Keratinocyte (primary cell): Measurements from ENCODE around the gene ACOXL. TPM values are rescaled to one million over a fixed set of nuclear protein-coding genes. Genes with fewer than 3 reads are reported as not detected.

Experiments used
- DNase-seq: peaks from one replicate; pipeline ENCODE4 v3.0.0-alpha.2; 2011; ENCODE audit warnings: low read depth, missing footprints, low spot score
- FAIRE-seq: peaks from 2 replicates; lab custom pipeline; 2011; peaks lifted over from hg19 to GRCh38; lab: Jason Lieb, UNC
- H2AFZ ChIP-seq: 2 replicates; pipeline ENCODE4 v1.6.0; 2012; ENCODE audit warnings: low read length, control low read depth, inconsistent platforms; ENCODE audit not compliant: control insufficient read depth
- H3K27ac ChIP-seq: 2 replicates; pipeline ENCODE4 v1.5.1; 2011; ENCODE audit warnings: low read length; ENCODE audit not compliant: control insufficient read depth, insufficient read depth
- H3K27me3 ChIP-seq: 3 replicates; pipeline ENCODE4 v1.6.0; 2011; ENCODE audit warnings: low read length; ENCODE audit not compliant: control insufficient read depth, insufficient read depth; ENCODE audit errors: extremely low read depth
- H3K36me3 ChIP-seq, 2 experiments: 2 replicates in 1 of 2; 3 replicates in 1 of 2; pipeline ENCODE4 v1.5.1; 2011; ENCODE audit warnings: low read length in 2 of 2, mild to moderate bottlenecking in 1 of 2; ENCODE audit not compliant: control insufficient read depth in 2 of 2, insufficient read depth in 2 of 2; ENCODE audit errors: extremely low read depth in 1 of 2
- H3K4me1 ChIP-seq: 3 replicates; pipeline ENCODE4 v1.5.1; 2011; ENCODE audit warnings: low read length; ENCODE audit not compliant: control insufficient read depth, insufficient read depth; ENCODE audit errors: extremely low read depth
- H3K4me2 ChIP-seq: 3 replicates; pipeline ENCODE4 v1.6.0; 2011; ENCODE audit warnings: low read depth, low read length; ENCODE audit not compliant: control insufficient read depth, insufficient read depth; ENCODE audit errors: extremely low read depth
- H3K4me3 ChIP-seq, 3 experiments: fragments of 200-600 bp in 1 of 3; sonication (generic) in 1 of 3; 2 replicates in 2 of 3; 3 replicates in 1 of 3; pipeline ENCODE4 v1.5.1; 2011 to 2016; ENCODE audit warnings: low read length in 3 of 3, mild to moderate bottlenecking in 3 of 3, control low read depth in 2 of 3, inconsistent platforms in 1 of 3, low read depth in 1 of 3, mixed read lengths in 1 of 3, mixed run types in 1 of 3, moderate library complexity in 1 of 3; ENCODE audit not compliant: control insufficient read depth in 2 of 3, insufficient read depth in 2 of 3; ENCODE audit errors: extremely low read depth in 1 of 3
- H3K79me2 ChIP-seq: 2 replicates; pipeline ENCODE4 v1.6.0; 2012; ENCODE audit warnings: low read length; ENCODE audit not compliant: control insufficient read depth, insufficient read depth
- H3K9ac ChIP-seq: 3 replicates; pipeline ENCODE4 v1.6.0; 2011; ENCODE audit warnings: low read length; ENCODE audit not compliant: control insufficient read depth, insufficient read depth; ENCODE audit errors: extremely low read depth
- H3K9me1 ChIP-seq: 3 replicates; pipeline ENCODE4 v1.6.0; 2011; ENCODE audit warnings: low read length; ENCODE audit not compliant: control insufficient read depth, insufficient read depth; ENCODE audit errors: extremely low read depth
- H3K9me3 ChIP-seq: 2 replicates; pipeline ENCODE4 v1.5.1; 2012; ENCODE audit warnings: low read depth, low read length; ENCODE audit not compliant: control insufficient read depth
- H4K20me1 ChIP-seq: 3 replicates; pipeline ENCODE4 v1.6.0; 2011; ENCODE audit warnings: low read length; ENCODE audit not compliant: control insufficient read depth, insufficient read depth; ENCODE audit errors: extremely low read depth
- EZH2 ChIP-seq: IDR thresholded peaks from one replicate; pipeline ENCODE4 v1.6.1; 2012; ENCODE audit warnings: inconsistent platforms, mild to moderate bottlenecking, low read length, moderate library complexity
- dilution Hi-C: fragments of 300-500 bp; cut with MboI; formaldehyde crosslinking; loops from one replicate; pipeline ENCODE4 v1.7.0; 2020; ENCODE audit warnings: low sequenced_read_pairs; ENCODE audit not compliant: extremely low pct_ligation_motif_present
- polyA plus RNA-seq, 5 experiments: library from polyadenylated mRNA; depleted of rRNA in 3 of 5; stranded (reverse) in 3 of 5; stranded (forward) in 1 of 5; unstranded in 1 of 5; fragments of >200 nt; gene quantifications; 1 replicate in 1 of 5; 2 replicates in 3 of 5; 3 replicates in 1 of 5; pipeline versions ENCODE4 v1.2.1 to v1.2.3, GENCODE V29; 2011 to 2012; ENCODE audit warnings: missing spikeins in 2 of 5, low read depth in 1 of 5, low replicate concordance in 1 of 5
- TF ChIP-seq, protein P1 (sequence below), 3 experiments: IDR thresholded peaks in 1 of 3; conservative IDR thresholded peaks in 1 of 3; optimal IDR thresholded peaks in 1 of 3; 2 replicates in 2 of 3; 3 replicates in 1 of 3; pipeline versions ENCODE3 to v1.5.1; 2011; ENCODE audit warnings: low read length in 3 of 3, mild to moderate bottlenecking in 3 of 3, moderate library complexity in 2 of 3, control low read depth in 1 of 3, inconsistent platforms in 1 of 3; ENCODE audit not compliant: insufficient read depth in 2 of 3; ENCODE audit errors: extremely low read depth in 1 of 3

ACOXL gene
- polyA plus RNA-seq, 1 donor (not counting 4 experiments of a cell fraction or from before 2014, with no cell fraction given) = 0.04 TPM

DNA sequence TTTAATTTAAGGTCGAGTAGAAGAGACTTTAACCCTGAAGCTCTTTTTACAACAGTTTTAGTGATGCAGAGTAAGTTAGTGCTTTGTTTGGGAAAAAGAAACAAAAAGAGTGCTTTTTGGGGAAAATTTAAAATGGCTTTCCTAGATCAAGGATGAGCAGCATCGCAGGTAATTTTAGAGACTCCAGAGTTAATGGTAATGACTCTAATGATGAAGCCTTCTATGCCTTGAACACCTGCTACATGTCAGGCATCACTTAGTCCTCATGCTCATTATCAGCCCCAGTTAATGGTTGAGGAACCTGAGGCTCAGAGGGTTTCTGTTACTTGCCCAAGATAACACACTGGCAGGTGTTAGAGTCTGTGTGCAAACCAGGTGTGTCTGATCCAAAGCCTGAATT is 167.8 kb downstream of the ACOXL start:
- Histone ChIP-seq H3K4me2 (no peak overlapping the region), H3K27ac (no peak overlapping the region), H4K20me1 (no peaks in the 10 kb centered on the region), H3K9me3 (no peaks in the 10 kb centered on the region), H3K79me2 (no peaks in the 10 kb centered on the region), H3K9me1 (no peaks in the 10 kb centered on the region), H3K4me3 (no peak overlapping the region), H2AFZ (no peak overlapping the region), H3K27me3 (peaks cover 10% of the 10 kb centered on the region), H3K36me3 (no peaks in the 10 kb centered on the region), H3K4me1 (no peaks in the 10 kb centered on the region), H3K9ac (no peak overlapping the region)
- TF ChIP-seq, protein P1, sequence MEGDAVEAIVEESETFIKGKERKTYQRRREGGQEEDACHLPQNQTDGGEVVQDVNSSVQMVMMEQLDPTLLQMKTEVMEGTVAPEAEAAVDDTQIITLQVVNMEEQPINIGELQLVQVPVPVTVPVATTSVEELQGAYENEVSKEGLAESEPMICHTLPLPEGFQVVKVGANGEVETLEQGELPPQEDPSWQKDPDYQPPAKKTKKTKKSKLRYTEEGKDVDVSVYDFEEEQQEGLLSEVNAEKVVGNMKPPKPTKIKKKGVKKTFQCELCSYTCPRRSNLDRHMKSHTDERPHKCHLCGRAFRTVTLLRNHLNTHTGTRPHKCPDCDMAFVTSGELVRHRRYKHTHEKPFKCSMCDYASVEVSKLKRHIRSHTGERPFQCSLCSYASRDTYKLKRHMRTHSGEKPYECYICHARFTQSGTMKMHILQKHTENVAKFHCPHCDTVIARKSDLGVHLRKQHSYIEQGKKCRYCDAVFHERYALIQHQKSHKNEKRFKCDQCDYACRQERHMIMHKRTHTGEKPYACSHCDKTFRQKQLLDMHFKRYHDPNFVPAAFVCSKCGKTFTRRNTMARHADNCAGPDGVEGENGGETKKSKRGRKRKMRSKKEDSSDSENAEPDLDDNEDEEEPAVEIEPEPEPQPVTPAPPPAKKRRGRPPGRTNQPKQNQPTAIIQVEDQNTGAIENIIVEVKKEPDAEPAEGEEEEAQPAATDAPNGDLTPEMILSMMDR (optimal IDR thresholded peaks at IDR 0.05 in 1 of 3, IDR thresholded peaks at IDR 0.05 in 1 of 3, conservative IDR thresholded peaks at IDR 0.05 in 1 of 3; ENCODE audit: extremely low read depth in 1 of 3, insufficient read depth in 2 of 3, low read length in 3 of 3) = no peak
- TF ChIP-seq EZH2 = no peak
- DNase-seq = no peak
- FAIRE-seq = no peak
- dilution Hi-C loops = no loop called here

GRCh38 chr2:110903548-110903947 is 171.2 kb downstream of the ACOXL start:
- no peaks in the 10 kb centered on the region for H3K79me2 ChIP-seq
- no peak overlapping the region for H3K27ac ChIP-seq
- DNase-seq (no peak), FAIRE-seq (no peak)
- TF ChIP-seq, protein P1 (optimal IDR thresholded peaks at IDR 0.05 in 1 of 3, IDR thresholded peaks at IDR 0.05 in 1 of 3, conservative IDR thresholded peaks at IDR 0.05 in 1 of 3; ENCODE audit: extremely low read depth in 1 of 3, insufficient read depth in 2 of 3, low read length in 3 of 3) = no peak
- no peak for TF ChIP-seq EZH2
- no peaks in the 10 kb centered on the region for H4K20me1 ChIP-seq
- no peak overlapping the region for H3K4me3 ChIP-seq
- H3K27me3 ChIP-seq = peaks cover 10% of the 10 kb centered on the region
- no peaks in the 10 kb centered on the region for H3K9me1 ChIP-seq
- no peak overlapping the region for H2AFZ ChIP-seq
- no peak overlapping the region for H3K4me2 ChIP-seq
- no peak overlapping the region for H3K9ac ChIP-seq
- H3K9me3 ChIP-seq = no peaks in the 10 kb centered on the region
- H3K4me1 ChIP-seq = no peaks in the 10 kb centered on the region
- dilution Hi-C loops = no loop called here
- H3K36me3 ChIP-seq = no peaks in the 10 kb centered on the region
